A673 (cell line): ENCODE measurements around the gene STX8.

Source experiments
- CTCF ChIP-seq: fragments of 300-800, 200-600 bp; sonication (generic); conservative IDR thresholded peaks from 2 replicates; pipeline ENCODE4 v1.5.1; 2017; ENCODE audit warnings: low read depth, mild to moderate bottlenecking, antibody characterized with exemption, low read length, moderate library complexity, mixed read lengths
- EZH2 ChIP-seq: fragments of 200-600 bp; sonication (generic); IDR thresholded peaks from 2 replicates; pipeline ENCODE4 v1.6.1; 2017; ENCODE audit warnings: borderline replicate concordance, low read depth, mild to moderate bottlenecking, mixed read lengths, antibody characterized with exemption, low read length; ENCODE audit not compliant: poor library complexity, severe bottlenecking

- TF ChIP-seq EZH2 (no peak), CTCF (peak; percentile 71)
These were observed 46.5 kb downstream of the STX8 start for GRCh38 chr17:9529033-9529700.
